Kidney epithelial cell (primary cell): ENCODE measurements around the gene LRP8. TPM values are rescaled to one million over a fixed set of nuclear protein-coding genes. Genes with fewer than 3 reads are reported as not detected.

ENCODE experiments used
- DNase-seq: peaks from one replicate; pipeline ENCODE4 v3.0.0-alpha.2; 2010; ENCODE audit warnings: low read depth
- H3K27me3 ChIP-seq: 2 replicates; pipeline ENCODE4 v1.6.0; 2011; ENCODE audit warnings: low read length; ENCODE audit not compliant: control insufficient read depth, insufficient read depth
- H3K36me3 ChIP-seq: 2 replicates; pipeline ENCODE4 v1.5.1; 2011; ENCODE audit warnings: low read length; ENCODE audit not compliant: control insufficient read depth, insufficient read depth
- H3K4me3 ChIP-seq: 2 replicates; pipeline ENCODE4 v1.5.1; 2011; ENCODE audit warnings: low read depth, mild to moderate bottlenecking, control low read depth, low read length
- CTCF ChIP-seq: IDR thresholded peaks from 2 replicates; pipeline ENCODE4 v1.5.1; 2011; ENCODE audit warnings: mild to moderate bottlenecking, moderate library complexity, low read length, control low read depth, inconsistent platforms; ENCODE audit not compliant: insufficient read depth, poor library complexity, severe bottlenecking
- total RNA-seq: library from RNA; depleted of rRNA; stranded (reverse); fragments of >200 nt; gene quantifications from 2 replicates; pipeline ENCODE4 v1.2.3, GENCODE V29; 2015

The LRP8 gene
- total RNA-seq, 1 donor from 2014 or later, result 7.5 TPM

- no peak for DNase-seq
- H3K36me3 ChIP-seq, result no peaks in the 10 kb centered on the region
- no peak for TF ChIP-seq CTCF
- H3K4me3 ChIP-seq, result no peak overlapping the region
- no peaks in the 10 kb centered on the region for H3K27me3 ChIP-seq
Observed at GRCh38 chr1:53257454-53258081, 70.3 kb downstream of the LRP8 start.

- no peak overlapping the region for H3K4me3 ChIP-seq
- H3K27me3 ChIP-seq, result no peaks in the 10 kb centered on the region
- no peak for TF ChIP-seq CTCF
- H3K36me3 ChIP-seq, result no peaks in the 10 kb centered on the region
- no peak for DNase-seq
Observed at GRCh38 chr1:53256511-53257453, 71.1 kb downstream of the LRP8 start.

- Histone ChIP-seq H3K27me3 (no peaks in the 10 kb centered on the region), H3K4me3 (no peak overlapping the region), H3K36me3 (no peaks in the 10 kb centered on the region)
- DNase-seq, result no peak
- no peak for TF ChIP-seq CTCF
Observed at GRCh38 chr1:53255031-53255430, 72.8 kb downstream of the LRP8 start.

GRCh38 chr1:53254011-53254640 lies 73.7 kb downstream of the LRP8 start:
- no peak for TF ChIP-seq CTCF
- Histone ChIP-seq H3K27me3 (no peaks in the 10 kb centered on the region), H3K4me3 (no peak overlapping the region), H3K36me3 (no peaks in the 10 kb centered on the region)
- no peak for DNase-seq

- DNase-seq, result no peak
- TF ChIP-seq CTCF, result no peak
- no peaks in the 10 kb centered on the region for H3K27me3 ChIP-seq
- no peak overlapping the region for H3K4me3 ChIP-seq
- no peaks in the 10 kb centered on the region for H3K36me3 ChIP-seq
Observed at GRCh38 chr1:53250325-53250724, 77.5 kb downstream of the LRP8 start.
